DOHH2 (cell line): ENCODE measurements around the gene PRDM1.

Source experiments
- EZH2phosphoT487 ChIP-seq: fragments of 200-600 bp; sonication (generic); IDR thresholded peaks from 2 replicates; pipeline ENCODE4 v1.6.1; 2017; ENCODE audit warnings: borderline replicate concordance, mild to moderate bottlenecking, antibody characterized with exemption, low read length, moderate library complexity, mixed read lengths
- TF ChIP-seq, protein P1 (sequence below): fragments of 200-600 bp; sonication (generic); IDR thresholded peaks from one replicate; pipeline ENCODE4 v1.5.1; 2014; ENCODE audit warnings: antibody characterized with exemption, mild to moderate bottlenecking, low read depth, low read length; ENCODE audit not compliant: poor library complexity, severe bottlenecking

DNA sequence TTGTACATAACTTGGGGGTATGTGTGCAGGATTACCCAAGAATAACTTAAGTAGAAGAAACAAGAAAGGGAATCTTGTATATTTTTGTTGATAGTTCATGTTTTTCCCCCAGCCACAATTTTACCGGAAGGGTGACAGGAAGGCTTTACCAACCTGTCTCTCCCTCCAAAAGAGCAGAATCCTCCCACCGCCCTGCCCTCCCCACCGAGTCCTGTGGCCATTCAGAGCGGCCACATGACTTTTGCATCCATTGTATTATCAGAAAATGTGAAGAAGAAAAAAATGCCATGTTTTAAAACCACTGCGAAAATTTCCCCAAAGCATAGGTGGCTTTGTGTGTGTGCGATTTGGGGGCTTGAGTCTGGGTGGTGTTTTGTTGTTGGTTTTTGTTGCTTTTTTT lies 22.0 kb downstream of the PRDM1 start:
- TF ChIP-seq, protein P1, sequence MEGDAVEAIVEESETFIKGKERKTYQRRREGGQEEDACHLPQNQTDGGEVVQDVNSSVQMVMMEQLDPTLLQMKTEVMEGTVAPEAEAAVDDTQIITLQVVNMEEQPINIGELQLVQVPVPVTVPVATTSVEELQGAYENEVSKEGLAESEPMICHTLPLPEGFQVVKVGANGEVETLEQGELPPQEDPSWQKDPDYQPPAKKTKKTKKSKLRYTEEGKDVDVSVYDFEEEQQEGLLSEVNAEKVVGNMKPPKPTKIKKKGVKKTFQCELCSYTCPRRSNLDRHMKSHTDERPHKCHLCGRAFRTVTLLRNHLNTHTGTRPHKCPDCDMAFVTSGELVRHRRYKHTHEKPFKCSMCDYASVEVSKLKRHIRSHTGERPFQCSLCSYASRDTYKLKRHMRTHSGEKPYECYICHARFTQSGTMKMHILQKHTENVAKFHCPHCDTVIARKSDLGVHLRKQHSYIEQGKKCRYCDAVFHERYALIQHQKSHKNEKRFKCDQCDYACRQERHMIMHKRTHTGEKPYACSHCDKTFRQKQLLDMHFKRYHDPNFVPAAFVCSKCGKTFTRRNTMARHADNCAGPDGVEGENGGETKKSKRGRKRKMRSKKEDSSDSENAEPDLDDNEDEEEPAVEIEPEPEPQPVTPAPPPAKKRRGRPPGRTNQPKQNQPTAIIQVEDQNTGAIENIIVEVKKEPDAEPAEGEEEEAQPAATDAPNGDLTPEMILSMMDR, result no peak
- no peak for TF ChIP-seq EZH2phosphoT487
